Loucy (cell line): ENCODE measurements around the gene PRSS2.

ENCODE experiments used
- CTCF ChIP-seq: fragments of 200-600 bp; sonication (generic); conservative IDR thresholded peaks from 2 replicates; pipeline ENCODE4 v1.5.1; 2014; ENCODE audit warnings: mild to moderate bottlenecking, antibody characterized with exemption, low read length
- EZH2phosphoT487 ChIP-seq: fragments of 200-600 bp; IDR thresholded peaks from 2 replicates; pipeline ENCODE4 v1.6.1; 2018; ENCODE audit warnings: antibody characterized with exemption, mild to moderate bottlenecking, moderate library complexity, borderline replicate concordance

- no peak for TF ChIP-seq CTCF
- no peak for TF ChIP-seq EZH2phosphoT487
These were observed 37.5 kb upstream of the PRSS2 start for GRCh38 chr7:142733271-142733670.
